Caco-2 (cell line): ENCODE measurements around the gene PRAMEF13. TPM values are rescaled to one million over a fixed set of nuclear protein-coding genes. Genes with fewer than 3 reads are reported as not detected.
"Not testable (repeated sequence)": the region's sequence is repeated elsewhere in the genome, so short reads cannot be mapped to it uniquely, and the experiment has no call there.

ENCODE experiments used
- BruUV-seq: library from RNA; stranded (reverse); fragments of 400-500 nt; replicated peaks from 2 replicates; lab custom pipeline; 2021; lab: Mats Ljungman, UMichigan
- CTCF ChIA-PET: fragments of 300-600 bp; sonication (Branson Sonifier 250); formaldehyde crosslinking; loops from one replicate; lab custom pipeline; 2022; ENCODE audit warnings: antibody characterized with exemption; lab: Charles Lee
- POLR2A ChIA-PET: fragments of 300-600 bp; sonication (Branson Sonifier 250); formaldehyde crosslinking; loops from one replicate; lab custom pipeline; 2022; ENCODE audit warnings: antibody characterized with exemption; lab: Charles Lee
- DNase-seq, 2 experiments: peaks; one replicate each; pipeline versions ENCODE4 v3.0.0 to v3.0.0-alpha.2; 2020 to 2022
- H3K27me3 ChIP-seq: replicated peaks from 2 replicates; pipeline ENCODE4 v1.6.0; 2011; ENCODE audit warnings: low read length; ENCODE audit not compliant: control insufficient read depth, insufficient read depth
- H3K36me3 ChIP-seq: 2 replicates; pipeline ENCODE4 v1.5.1; 2011; ENCODE audit warnings: low read length; ENCODE audit not compliant: control insufficient read depth, insufficient read depth
- H3K4me1 ChIP-seq: fragments of 250-450 bp; sonication (Bioruptor Pico); 2 replicates; pipeline ENCODE4 v1.5.1; 2020; ENCODE audit warnings: mild to moderate bottlenecking
- H3K4me3 ChIP-seq: 2 replicates; pipeline ENCODE4 v1.5.1; 2011; ENCODE audit warnings: low read depth, mild to moderate bottlenecking, control low read depth, low read length
- H3K9me3 ChIP-seq: fragments of 250-450 bp; sonication (Bioruptor Pico); 2 replicates; pipeline ENCODE4 v1.5.1; 2020; ENCODE audit warnings: mild to moderate bottlenecking, moderate library complexity
- H3K27ac Mint-ChIP-seq: one replicate; pipeline ENCODE4 v1.8.0; 2022; ENCODE audit warnings: mixed read lengths; ENCODE audit not compliant: unreplicated experiment
- H3K27me3 Mint-ChIP-seq: one replicate; pipeline ENCODE4 v1.8.0; 2022; ENCODE audit warnings: mixed read lengths; ENCODE audit not compliant: insufficient read depth, unreplicated experiment
- H3K36me3 Mint-ChIP-seq: one replicate; pipeline ENCODE4 v1.8.0; 2022; ENCODE audit warnings: mild to moderate bottlenecking, mixed read lengths; ENCODE audit not compliant: insufficient read depth, unreplicated experiment
- H3K4me1 Mint-ChIP-seq: one replicate; pipeline ENCODE4 v1.8.0; 2022; ENCODE audit warnings: low read depth, mixed read lengths; ENCODE audit not compliant: unreplicated experiment
- H3K4me3 Mint-ChIP-seq: one replicate; pipeline ENCODE4 v1.8.0; 2022; ENCODE audit warnings: mild to moderate bottlenecking, moderate library complexity, mixed read lengths; ENCODE audit not compliant: unreplicated experiment
- H3K9me3 Mint-ChIP-seq: one replicate; pipeline ENCODE4 v1.8.0; 2022; ENCODE audit warnings: mixed read lengths; ENCODE audit not compliant: unreplicated experiment
- CTCF ChIP-seq, 2 experiments: fragments of 200-600 bp in 1 of 2; IDR thresholded peaks; 1 replicate in 1 of 2; 2 replicates in 1 of 2; pipeline versions ENCODE4 v1.5.1 to v1.8.0; 2011 to 2022; ENCODE audit warnings: antibody characterized with exemption in 1 of 2, control low read depth in 1 of 2, inconsistent platforms in 1 of 2, low read depth in 1 of 2, low read length in 1 of 2, mild to moderate bottlenecking in 1 of 2, moderate library complexity in 1 of 2; ENCODE audit not compliant: insufficient read depth in 1 of 2, severe bottlenecking in 1 of 2, unreplicated experiment in 1 of 2
- intact Hi-C: fragments of 100-400 bp; cut with micrococcal nuclease; formaldehyde crosslinking; loops from one replicate; pipeline ENCODE4 v1.10.0; 2022; ENCODE audit not compliant: unreplicated experiment
- total RNA-seq: library from RNA; stranded (reverse); gene quantifications from 2 replicates; pipeline ENCODE4 v1.2.3, GENCODE V29; 2022

PRAMEF13 gene
- total RNA-seq, 1 experiment from 2014 or later, result not detected

- DNase-seq, result peak in 1 of 2 experiments; percentile 28
- Mint-ChIP-seq H3K27me3 (peaks cover 3% of the 10 kb centered on the region), H3K36me3 (no peaks in the 10 kb centered on the region), H3K27ac (no peak overlapping the region), H3K9me3 (no peaks in the 10 kb centered on the region), H3K4me3 (no peak overlapping the region), H3K4me1 (no peaks in the 10 kb centered on the region)
- peak; percentile 18 to 27 for TF ChIP-seq CTCF (IDR thresholded peaks at IDR 0.05; ENCODE audit: insufficient read depth in 1 of 2, low read depth in 1 of 2, low read length in 1 of 2, severe bottlenecking in 1 of 2, unreplicated experiment in 1 of 2)
- POLR2A ChIA-PET, result no interaction called here
- no peaks in the 10 kb centered on the region for H3K27me3 ChIP-seq
- H3K36me3 ChIP-seq, result no peaks in the 10 kb centered on the region
- no TSS peak for BruUV-seq
- H3K9me3 ChIP-seq, result no peaks in the 10 kb centered on the region
- CTCF ChIA-PET, result no interaction called here
- no peak overlapping the region for H3K4me3 ChIP-seq
- no peaks in the 10 kb centered on the region for H3K4me1 ChIP-seq
- intact Hi-C loops, result no loop called here
These were observed 27.2 kb upstream of the PRAMEF13 start for GRCh38 chr1:13228343-13228781.

- H3K27me3 Mint-ChIP-seq, H3K4me3 Mint-ChIP-seq, CTCF ChIA-PET, BruUV-seq, H3K27ac Mint-ChIP-seq, H3K4me3 ChIP-seq, POLR2A ChIA-PET, H3K4me1 Mint-ChIP-seq, DNase-seq, H3K36me3 Mint-ChIP-seq, H3K4me1 ChIP-seq, H3K9me3 Mint-ChIP-seq, H3K9me3 ChIP-seq, intact Hi-C loops, H3K36me3 ChIP-seq, H3K27me3 ChIP-seq: not testable (repeated sequence)
These were observed 26.3 kb upstream of the PRAMEF13 start for GRCh38 chr1:13227271-13228055.

GRCh38 chr1:13225675-13226204 lies 24.5 kb upstream of the PRAMEF13 start, which contains the start of gene PRAMEF18:
Gene PRAMEF18 (minus strand): TSS chr1:13226154. CDS start chr1:13226106, 48 bp downstream.
- H3K9me3 ChIP-seq, CTCF ChIA-PET, H3K4me3 Mint-ChIP-seq, H3K4me3 ChIP-seq, intact Hi-C loops, H3K36me3 ChIP-seq, BruUV-seq, H3K9me3 Mint-ChIP-seq, H3K4me1 Mint-ChIP-seq, H3K27me3 ChIP-seq, H3K36me3 Mint-ChIP-seq, POLR2A ChIA-PET, H3K4me1 ChIP-seq, H3K27ac Mint-ChIP-seq, H3K27me3 Mint-ChIP-seq, DNase-seq: not testable (repeated sequence)

GRCh38 chr1:13224480-13225060 lies 23.4 kb upstream of the PRAMEF13 start:
- H3K4me3 ChIP-seq, result no peak overlapping the region
- H3K27me3 ChIP-seq, result no peaks in the 10 kb centered on the region
- H3K27me3 Mint-ChIP-seq, result peaks cover 3% of the 10 kb centered on the region
- ChIA-PET CTCF (interaction anchor here (0.6 kb wide), 1 partner anchor 202 kb away, joined by 3 read pairs; no protein-coding TSS in a partner anchor), POLR2A (no interaction called here)
- H3K4me1 ChIP-seq, result no peaks in the 10 kb centered on the region
- TF ChIP-seq CTCF (IDR thresholded peaks at IDR 0.05; ENCODE audit: insufficient read depth in 1 of 2, low read depth in 1 of 2, low read length in 1 of 2, severe bottlenecking in 1 of 2, unreplicated experiment in 1 of 2), result no peak
- no peak overlapping the region for H3K27ac Mint-ChIP-seq
- H3K4me1 Mint-ChIP-seq, result no peaks in the 10 kb centered on the region
- no peaks in the 10 kb centered on the region for H3K36me3 ChIP-seq
- intact Hi-C loops, result no loop called here
- no TSS peak for BruUV-seq
- DNase-seq, result no peak
- H3K4me3 Mint-ChIP-seq, result no peak overlapping the region
- no peaks in the 10 kb centered on the region for H3K9me3 Mint-ChIP-seq
- H3K36me3 Mint-ChIP-seq, result no peaks in the 10 kb centered on the region
- H3K9me3 ChIP-seq, result no peaks in the 10 kb centered on the region

- H3K4me3 ChIP-seq, H3K36me3 ChIP-seq, BruUV-seq, intact Hi-C loops, POLR2A ChIA-PET, H3K27ac Mint-ChIP-seq, H3K36me3 Mint-ChIP-seq, H3K4me1 ChIP-seq, DNase-seq, H3K9me3 Mint-ChIP-seq, H3K4me1 Mint-ChIP-seq, H3K27me3 ChIP-seq, H3K27me3 Mint-ChIP-seq, H3K4me3 Mint-ChIP-seq, H3K9me3 ChIP-seq, CTCF ChIA-PET: not testable (repeated sequence)
These were observed 21.6 kb upstream of the PRAMEF13 start for GRCh38 chr1:13222788-13223187.
